ENCODE data around the gene GNL1. TPM values are rescaled to one million over a fixed set of nuclear protein-coding genes. Genes with fewer than 3 reads are reported as not detected.

GNL1 gene
- total and polyA plus RNA-seq, 9 of the 15 experiments (the other 6 are each of a cell fraction or from before 2014, with no cell fraction given), result 0.73 to 112 (median 58.0) TPM

DNA sequence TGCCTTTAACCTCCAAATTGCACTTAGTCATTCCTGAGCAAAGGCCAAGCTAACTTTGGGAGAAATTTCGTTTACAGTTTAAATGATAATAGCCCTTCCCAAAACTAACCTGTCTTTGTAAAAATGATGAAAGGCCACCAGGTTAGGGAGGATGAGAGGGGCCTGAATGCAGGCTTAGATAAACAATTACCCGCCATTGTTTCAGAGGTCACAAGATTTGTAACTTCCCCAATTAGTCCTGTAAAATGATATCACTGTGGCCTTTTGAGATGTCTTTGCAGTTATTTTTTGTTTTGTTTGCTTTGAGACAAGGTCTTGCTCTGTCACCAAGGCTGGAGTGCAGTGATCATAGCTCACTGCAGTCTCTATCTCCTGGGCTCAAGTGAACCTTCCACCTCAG lies 26.3 kb downstream of the GNL1 start (continued):
- TF ChIP-seq SRSF3 (IDR thresholded peaks at IDR 0.05; ENCODE audit: insufficient read depth, low read length) (no peak), RBM14 (IDR thresholded peaks at IDR 0.05; ENCODE audit: borderline replicate concordance, insufficient read depth, low read depth, low read length) (no peak), CHD4 (IDR thresholded peaks at IDR 0.05; ENCODE audit: insufficient read depth, insufficient replicate concordance, low read depth, low read length, poor library complexity, severe bottlenecking) (no peak), POLR3G (IDR thresholded peaks at IDR 0.05; ENCODE audit: extremely low read depth, insufficient read length, insufficient replicate concordance) (no peak), RFX1 (IDR thresholded peaks at IDR 0.05) (no peak), MBD2 (IDR thresholded peaks at IDR 0.05; ENCODE audit: borderline replicate concordance, low read depth) (no peak), GABPB1 (CRISPR knock-in tag; IDR thresholded peaks at IDR 0.05) (no peak; the same call in 1 of the 2 replicates), JUND (IDR thresholded peaks at IDR 0.05; ENCODE audit: borderline replicate concordance, low read depth, low read length) (no peak), JUND (tag; IDR thresholded peaks at IDR 0.05; ENCODE audit: borderline replicate concordance, low read depth, low read length) (no peak), JUNB (CRISPR knock-in tag; conservative IDR thresholded peaks at IDR 0.05) (no peak), ZNF436 (CRISPR knock-in tag; IDR thresholded peaks at IDR 0.05) (no peak), SUPT5H (IDR thresholded peaks at IDR 0.05) (no peak), MCM7 (IDR thresholded peaks at IDR 0.05) (no peak), CHD1 (IDR thresholded peaks at IDR 0.05; ENCODE audit: low read length) (no peak), TCF7 (IDR thresholded peaks at IDR 0.05; ENCODE audit: borderline replicate concordance) (no peak), SMAD1 (IDR thresholded peaks at IDR 0.05; ENCODE audit: low read depth, low read length, partially characterized antibody) (no peak), KDM2B (CRISPR knock-in tag; IDR thresholded peaks at IDR 0.05) (no peak)
- TF ChIP-seq, protein P1, sequence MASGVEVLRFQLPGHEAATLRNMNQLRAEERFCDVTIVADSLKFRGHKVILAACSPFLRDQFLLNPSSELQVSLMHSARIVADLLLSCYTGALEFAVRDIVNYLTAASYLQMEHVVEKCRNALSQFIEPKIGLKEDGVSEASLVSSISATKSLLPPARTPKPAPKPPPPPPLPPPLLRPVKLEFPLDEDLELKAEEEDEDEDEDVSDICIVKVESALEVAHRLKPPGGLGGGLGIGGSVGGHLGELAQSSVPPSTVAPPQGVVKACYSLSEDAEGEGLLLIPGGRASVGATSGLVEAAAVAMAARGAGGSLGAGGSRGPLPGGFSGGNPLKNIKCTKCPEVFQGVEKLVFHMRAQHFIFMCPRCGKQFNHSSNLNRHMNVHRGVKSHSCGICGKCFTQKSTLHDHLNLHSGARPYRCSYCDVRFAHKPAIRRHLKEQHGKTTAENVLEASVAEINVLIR (CRISPR knock-in tag; IDR thresholded peaks at IDR 0.05), result no peak
- TF ChIP-seq, protein P2, sequence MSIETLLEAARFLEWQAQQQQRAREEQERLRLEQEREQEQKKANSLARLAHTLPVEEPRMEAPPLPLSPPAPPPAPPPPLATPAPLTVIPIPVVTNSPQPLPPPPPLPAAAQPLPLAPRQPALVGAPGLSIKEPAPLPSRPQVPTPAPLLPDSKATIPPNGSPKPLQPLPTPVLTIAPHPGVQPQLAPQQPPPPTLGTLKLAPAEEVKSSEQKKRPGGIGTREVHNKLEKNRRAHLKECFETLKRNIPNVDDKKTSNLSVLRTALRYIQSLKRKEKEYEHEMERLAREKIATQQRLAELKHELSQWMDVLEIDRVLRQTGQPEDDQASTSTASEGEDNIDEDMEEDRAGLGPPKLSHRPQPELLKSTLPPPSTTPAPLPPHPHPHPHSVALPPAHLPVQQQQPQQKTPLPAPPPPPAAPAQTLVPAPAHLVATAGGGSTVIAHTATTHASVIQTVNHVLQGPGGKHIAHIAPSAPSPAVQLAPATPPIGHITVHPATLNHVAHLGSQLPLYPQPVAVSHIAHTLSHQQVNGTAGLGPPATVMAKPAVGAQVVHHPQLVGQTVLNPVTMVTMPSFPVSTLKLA (conservative IDR thresholded peaks at IDR 0.05), result 0 out of 4 replicates have a peak, but pooled peaks of 1 of the 2 experiments have one; percentile 11
- TF ChIP-seq, protein P3, sequence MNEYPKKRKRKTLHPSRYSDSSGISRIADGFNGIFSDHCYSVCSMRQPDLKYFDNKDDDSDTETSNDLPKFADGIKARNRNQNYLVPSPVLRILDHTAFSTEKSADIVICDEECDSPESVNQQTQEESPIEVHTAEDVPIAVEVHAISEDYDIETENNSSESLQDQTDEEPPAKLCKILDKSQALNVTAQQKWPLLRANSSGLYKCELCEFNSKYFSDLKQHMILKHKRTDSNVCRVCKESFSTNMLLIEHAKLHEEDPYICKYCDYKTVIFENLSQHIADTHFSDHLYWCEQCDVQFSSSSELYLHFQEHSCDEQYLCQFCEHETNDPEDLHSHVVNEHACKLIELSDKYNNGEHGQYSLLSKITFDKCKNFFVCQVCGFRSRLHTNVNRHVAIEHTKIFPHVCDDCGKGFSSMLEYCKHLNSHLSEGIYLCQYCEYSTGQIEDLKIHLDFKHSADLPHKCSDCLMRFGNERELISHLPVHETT (CRISPR knock-in tag; conservative IDR thresholded peaks at IDR 0.05 in 1 of 2, IDR thresholded peaks at IDR 0.05 in 1 of 2), result no peak
- TF ChIP-seq, protein P4, sequence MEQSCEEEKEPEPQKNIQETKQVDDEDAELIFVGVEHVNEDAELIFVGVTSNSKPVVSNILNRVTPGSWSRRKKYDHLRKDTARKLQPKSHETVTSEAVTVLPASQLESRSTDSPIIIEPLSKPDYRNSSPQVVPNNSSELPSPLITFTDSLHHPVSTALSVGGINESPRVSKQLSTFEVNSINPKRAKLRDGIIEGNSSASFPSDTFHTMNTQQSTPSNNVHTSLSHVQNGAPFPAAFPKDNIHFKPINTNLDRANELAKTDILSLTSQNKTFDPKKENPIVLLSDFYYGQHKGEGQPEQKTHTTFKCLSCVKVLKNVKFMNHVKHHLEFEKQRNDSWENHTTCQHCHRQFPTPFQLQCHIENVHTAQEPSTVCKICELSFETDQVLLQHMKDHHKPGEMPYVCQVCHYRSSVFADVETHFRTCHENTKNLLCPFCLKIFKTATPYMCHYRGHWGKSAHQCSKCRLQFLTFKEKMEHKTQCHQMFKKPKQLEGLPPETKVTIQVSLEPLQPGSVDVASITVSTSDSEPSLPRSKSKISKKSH (CRISPR knock-in tag; IDR thresholded peaks at IDR 0.05), result no peak
- TF ChIP-seq, protein P5, sequence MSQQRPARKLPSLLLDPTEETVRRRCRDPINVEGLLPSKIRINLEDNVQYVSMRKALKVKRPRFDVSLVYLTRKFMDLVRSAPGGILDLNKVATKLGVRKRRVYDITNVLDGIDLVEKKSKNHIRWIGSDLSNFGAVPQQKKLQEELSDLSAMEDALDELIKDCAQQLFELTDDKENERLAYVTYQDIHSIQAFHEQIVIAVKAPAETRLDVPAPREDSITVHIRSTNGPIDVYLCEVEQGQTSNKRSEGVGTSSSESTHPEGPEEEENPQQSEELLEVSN (IDR thresholded peaks at IDR 0.05; ENCODE audit: borderline replicate concordance in 1 of 2, extremely low read depth in 1 of 2, insufficient read depth in 1 of 2, insufficient read length in 1 of 2, low read depth in 1 of 2, low read length in 1 of 2, poor library complexity in 1 of 2, severe bottlenecking in 1 of 2), result no peak

Data from K562 (cell line).